Measurements from ENCODE around the gene ZNF787.
A peak's percentile ranks its signal among the peaks of the same experiment; 100 is the strongest.
"Not testable (repeated sequence)": the region's sequence is repeated elsewhere in the genome, so short reads cannot be mapped to it uniquely, and the experiment has no call there.

DNA sequence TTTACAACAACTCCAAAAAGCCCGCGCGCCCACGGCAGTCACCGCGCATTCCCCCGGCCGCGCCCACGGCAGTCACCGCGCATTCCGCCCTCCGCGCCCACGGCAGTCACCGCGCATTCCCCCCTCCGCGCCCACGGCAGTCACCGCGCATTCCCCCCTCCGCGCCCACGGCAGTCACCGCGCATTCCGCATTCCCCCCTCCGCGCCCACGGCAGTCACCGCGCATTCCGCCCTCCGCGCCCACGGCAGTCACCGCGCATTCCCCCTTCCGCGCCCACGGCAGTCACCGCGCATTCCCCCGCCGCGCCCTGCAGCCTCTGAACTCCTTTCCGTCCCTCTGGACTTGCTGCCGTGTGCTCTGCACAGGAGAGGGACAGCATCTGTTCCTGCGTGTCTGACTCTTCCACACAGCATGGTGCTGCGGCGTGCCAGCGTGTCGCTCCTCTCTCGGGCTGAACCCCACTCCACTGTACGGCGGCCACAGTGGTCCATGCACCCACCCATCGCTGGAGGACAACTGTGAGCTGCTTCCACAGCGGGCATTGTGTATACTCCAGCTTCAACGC, 15.2 kb downstream of the ZNF787 start:
- TF ChIP-seq, protein P1, sequence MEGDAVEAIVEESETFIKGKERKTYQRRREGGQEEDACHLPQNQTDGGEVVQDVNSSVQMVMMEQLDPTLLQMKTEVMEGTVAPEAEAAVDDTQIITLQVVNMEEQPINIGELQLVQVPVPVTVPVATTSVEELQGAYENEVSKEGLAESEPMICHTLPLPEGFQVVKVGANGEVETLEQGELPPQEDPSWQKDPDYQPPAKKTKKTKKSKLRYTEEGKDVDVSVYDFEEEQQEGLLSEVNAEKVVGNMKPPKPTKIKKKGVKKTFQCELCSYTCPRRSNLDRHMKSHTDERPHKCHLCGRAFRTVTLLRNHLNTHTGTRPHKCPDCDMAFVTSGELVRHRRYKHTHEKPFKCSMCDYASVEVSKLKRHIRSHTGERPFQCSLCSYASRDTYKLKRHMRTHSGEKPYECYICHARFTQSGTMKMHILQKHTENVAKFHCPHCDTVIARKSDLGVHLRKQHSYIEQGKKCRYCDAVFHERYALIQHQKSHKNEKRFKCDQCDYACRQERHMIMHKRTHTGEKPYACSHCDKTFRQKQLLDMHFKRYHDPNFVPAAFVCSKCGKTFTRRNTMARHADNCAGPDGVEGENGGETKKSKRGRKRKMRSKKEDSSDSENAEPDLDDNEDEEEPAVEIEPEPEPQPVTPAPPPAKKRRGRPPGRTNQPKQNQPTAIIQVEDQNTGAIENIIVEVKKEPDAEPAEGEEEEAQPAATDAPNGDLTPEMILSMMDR (IDR thresholded peaks at IDR 0.05): not testable (repeated sequence)
- TF ChIP-seq POLR2AphosphoS5, TCF7L2 (IDR thresholded peaks at IDR 0.05; ENCODE audit: low read depth, low read length): not testable (repeated sequence)
- TF ChIP-seq, protein P2, sequence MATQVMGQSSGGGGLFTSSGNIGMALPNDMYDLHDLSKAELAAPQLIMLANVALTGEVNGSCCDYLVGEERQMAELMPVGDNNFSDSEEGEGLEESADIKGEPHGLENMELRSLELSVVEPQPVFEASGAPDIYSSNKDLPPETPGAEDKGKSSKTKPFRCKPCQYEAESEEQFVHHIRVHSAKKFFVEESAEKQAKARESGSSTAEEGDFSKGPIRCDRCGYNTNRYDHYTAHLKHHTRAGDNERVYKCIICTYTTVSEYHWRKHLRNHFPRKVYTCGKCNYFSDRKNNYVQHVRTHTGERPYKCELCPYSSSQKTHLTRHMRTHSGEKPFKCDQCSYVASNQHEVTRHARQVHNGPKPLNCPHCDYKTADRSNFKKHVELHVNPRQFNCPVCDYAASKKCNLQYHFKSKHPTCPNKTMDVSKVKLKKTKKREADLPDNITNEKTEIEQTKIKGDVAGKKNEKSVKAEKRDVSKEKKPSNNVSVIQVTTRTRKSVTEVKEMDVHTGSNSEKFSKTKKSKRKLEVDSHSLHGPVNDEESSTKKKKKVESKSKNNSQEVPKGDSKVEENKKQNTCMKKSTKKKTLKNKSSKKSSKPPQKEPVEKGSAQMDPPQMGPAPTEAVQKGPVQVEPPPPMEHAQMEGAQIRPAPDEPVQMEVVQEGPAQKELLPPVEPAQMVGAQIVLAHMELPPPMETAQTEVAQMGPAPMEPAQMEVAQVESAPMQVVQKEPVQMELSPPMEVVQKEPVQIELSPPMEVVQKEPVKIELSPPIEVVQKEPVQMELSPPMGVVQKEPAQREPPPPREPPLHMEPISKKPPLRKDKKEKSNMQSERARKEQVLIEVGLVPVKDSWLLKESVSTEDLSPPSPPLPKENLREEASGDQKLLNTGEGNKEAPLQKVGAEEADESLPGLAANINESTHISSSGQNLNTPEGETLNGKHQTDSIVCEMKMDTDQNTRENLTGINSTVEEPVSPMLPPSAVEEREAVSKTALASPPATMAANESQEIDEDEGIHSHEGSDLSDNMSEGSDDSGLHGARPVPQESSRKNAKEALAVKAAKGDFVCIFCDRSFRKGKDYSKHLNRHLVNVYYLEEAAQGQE (IDR thresholded peaks at IDR 0.05; ENCODE audit: insufficient read depth in 1 of 2, low read depth in 2 of 2, low read length in 1 of 2): not testable (repeated sequence)
- 0 out of 2 replicates have a peak, but pooled peaks have one; percentile 9 for TF ChIP-seq SIN3A (IDR thresholded peaks at IDR 0.05; ENCODE audit: borderline replicate concordance, insufficient read depth, low read depth, low read length)

Measured in Panc1 (cell line).